ENCODE data around the gene FLOT1.
A peak's percentile ranks its signal among the peaks of the same experiment; 100 is the strongest.
"Not testable (repeated sequence)": the region's sequence is repeated elsewhere in the genome, so short reads cannot be mapped to it uniquely, and the experiment has no call there.

FLOT1 gene

DNA sequence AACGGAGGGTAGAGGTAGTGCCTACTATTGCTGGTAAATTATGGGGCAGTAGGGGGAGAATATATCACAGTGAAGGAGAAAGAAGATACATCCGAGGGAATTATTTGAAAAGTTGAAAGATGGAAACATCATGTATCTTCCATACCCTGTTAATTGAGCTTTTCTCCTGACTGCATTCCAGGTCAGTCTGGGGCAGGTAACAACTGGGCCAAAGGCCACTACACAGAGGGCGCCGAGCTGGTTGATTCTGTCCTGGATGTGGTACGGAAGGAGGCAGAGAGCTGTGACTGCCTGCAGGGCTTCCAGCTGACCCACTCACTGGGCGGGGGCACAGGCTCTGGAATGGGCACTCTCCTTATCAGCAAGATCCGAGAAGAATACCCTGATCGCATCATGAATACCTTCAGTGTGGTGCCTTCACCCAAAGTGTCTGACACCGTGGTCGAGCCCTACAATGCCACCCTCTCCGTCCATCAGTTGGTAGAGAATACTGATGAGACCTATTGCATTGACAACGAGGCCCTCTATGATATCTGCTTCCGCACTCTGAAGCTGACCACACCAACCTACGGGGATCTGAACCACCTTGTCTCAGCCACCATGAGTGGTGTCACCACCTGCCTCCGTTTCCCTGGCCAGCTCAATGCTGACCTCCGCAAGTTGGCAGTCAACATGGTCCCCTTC, 19.2 kb downstream of the FLOT1 start:
- not testable (repeated sequence) for DNase-seq (ENCODE audit: low read depth in 2 of 2)

DNA sequence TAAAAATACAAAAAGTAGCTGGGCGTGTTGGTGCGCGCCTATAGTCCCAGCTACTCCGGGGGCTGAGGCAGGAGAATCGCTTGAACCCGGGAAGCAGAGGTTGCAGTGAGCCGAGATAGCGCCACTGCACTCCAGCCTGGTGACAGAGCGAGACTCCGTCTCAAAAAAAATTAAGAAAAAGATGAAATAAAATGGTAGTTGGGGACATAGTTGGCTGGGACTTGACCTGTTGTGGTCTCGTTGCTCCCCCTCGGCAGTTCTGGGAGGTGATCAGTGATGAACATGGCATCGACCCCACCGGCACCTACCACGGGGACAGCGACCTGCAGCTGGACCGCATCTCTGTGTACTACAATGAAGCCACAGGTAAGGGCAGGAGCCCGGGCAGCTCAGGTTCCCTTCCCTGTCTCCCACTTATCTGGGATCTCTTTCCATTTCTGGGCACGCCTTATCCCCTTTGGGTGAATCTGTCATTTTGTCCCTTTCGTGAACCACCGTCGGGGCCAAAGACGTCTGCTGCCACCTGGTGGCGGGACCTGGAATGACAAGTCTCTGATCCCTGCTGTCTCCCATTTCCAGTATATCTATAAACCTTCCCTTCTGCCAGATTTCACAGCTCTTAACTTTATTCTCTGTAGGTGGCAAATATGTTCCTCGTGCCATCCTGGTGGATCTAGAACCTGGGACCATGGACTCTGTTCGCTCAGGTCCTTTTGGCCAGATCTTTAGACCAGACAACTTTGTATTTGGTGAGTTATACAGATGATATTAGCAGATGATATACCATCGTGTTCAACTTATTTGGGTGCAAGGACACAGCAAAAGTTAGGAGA, 20.0 kb downstream of the FLOT1 start:
- peak; percentile 74 for DNase-seq (ENCODE audit: low read depth in 2 of 2)

DNA sequence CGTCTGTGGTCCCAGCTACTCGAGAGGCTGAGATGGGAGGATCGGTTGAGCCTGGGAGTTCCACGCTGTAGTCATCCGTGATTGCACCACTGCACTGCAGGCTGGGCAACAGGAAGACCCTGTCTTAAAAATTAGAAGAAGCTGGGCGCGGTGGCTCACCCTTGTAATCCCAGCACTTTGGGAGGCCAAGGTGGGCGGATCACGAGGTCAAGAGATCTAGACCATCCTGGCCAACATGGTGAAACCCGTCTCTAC, 20.5 kb downstream of the FLOT1 start:
- DNase-seq (ENCODE audit: low read depth in 2 of 2) = not testable (repeated sequence)

DNA sequence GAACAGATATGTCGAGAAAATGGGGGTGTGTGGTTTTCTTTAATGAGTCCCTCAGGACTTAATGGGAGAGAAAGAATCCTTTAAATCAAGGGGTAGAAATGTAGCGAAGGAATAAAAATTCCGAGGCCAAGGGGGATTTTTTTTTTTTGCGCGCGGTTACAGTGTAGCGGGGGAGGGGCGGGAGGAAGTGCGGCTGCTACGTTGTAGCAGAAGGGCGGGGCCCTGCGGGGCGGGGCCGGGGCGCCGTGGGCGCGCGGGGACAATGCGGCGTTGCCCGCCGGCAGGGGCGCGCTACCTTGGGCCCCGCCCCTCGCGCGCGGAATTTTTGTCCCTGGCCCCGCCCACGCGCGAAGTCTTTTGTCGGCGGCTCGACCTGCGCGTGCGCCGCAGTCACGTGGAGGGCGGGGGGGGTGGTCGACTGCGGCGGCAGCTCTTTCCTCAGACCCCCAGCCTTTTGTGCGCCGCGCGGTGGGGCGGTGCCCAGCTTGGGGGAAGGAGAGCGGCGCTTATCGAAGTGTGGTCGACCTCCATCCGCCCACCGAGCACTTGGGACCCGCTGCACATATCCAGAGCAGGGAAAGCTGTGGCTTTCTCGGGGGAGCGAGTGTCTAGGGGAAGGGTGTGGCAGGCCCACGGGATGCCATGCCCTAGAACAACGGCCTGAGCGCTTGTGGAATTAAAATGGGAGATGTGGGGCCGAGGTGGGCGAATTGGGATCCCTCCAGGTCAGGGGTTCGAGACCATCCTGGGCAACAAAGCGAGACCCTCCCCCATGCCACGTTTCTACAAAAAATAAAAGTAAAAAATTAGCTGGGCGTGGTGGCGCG, 21.1 kb downstream of the FLOT1 start:
- DNase-seq (ENCODE audit: low read depth in 2 of 2) = peak; percentile 93 to 95

DNA sequence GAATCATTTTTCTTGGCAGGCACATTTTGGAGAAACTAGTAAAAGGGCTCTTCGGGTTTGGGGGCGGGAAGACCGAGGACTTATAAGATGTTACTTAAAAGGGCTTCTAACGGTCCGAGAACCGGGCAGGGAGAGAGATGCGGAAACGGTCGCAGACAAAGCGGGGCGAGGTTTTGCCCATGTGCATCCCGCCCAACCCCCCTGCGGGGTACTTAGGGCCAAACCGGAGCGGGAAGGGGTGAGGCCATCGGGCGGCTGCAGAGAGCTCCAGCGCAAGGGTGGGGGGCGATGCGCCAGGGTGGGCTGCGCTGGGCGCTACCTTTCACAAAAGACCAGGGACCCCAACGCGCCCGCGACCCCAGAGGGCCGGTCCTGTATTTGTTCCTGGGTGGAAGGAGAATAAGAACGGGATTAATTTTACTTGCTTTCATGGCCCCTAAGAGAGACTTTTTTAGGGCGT, 21.7 kb downstream of the FLOT1 start:
- DNase-seq (ENCODE audit: low read depth in 2 of 2) = peak in 1 of 2 donors; percentile 24

DNA sequence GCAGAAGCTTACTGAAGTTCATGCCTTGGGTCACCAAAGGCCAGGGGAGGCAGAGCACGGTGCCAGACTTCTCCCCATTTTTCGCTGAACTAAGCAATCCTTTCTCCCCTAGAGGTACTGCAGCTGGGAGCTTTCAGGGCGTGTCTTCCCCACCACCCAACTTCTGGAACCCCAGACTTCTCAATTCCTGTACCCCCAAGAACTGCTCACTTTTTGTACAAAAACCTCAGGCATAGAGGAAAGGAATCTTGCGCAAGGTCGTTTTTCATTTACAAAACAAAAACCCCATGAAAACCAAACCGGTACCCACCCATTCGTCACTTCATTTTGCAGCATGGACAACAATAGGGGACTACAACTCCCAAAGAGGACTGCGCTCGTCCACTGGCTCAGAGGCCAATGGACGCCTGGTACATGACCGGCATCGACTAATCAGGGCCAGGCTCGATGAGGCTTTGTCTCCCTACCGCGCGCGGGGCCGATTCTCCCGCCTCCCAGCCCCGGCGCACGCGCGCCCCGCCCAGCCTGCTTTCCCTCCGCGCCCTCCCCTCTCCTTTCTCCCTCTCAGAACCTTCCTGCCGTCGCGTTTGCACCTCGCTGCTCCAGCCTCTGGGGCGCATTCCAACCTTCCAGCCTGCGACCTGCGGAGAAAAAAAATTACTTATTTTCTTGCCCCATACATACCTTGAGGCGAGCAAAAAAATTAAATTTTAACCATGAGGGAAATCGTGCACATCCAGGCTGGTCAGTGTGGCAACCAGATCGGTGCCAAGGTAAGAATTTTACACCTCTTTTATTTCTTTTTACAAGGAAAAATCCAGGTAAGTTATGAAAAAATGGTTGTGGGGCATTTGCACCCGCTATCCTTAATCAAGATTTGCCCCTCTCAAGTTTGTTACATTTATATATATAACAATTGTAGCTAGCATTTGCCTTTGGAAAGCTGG, 22.4 kb downstream of the FLOT1 start, which contains the start of gene TUBB:
TUBB (plus strand) TSS at position 562 of the 947 bp plus-strand sequence; CDS start at position 717, 155 bp downstream.
- peak; percentile 84 to 90 for DNase-seq (ENCODE audit: low read depth in 2 of 2)

DNA sequence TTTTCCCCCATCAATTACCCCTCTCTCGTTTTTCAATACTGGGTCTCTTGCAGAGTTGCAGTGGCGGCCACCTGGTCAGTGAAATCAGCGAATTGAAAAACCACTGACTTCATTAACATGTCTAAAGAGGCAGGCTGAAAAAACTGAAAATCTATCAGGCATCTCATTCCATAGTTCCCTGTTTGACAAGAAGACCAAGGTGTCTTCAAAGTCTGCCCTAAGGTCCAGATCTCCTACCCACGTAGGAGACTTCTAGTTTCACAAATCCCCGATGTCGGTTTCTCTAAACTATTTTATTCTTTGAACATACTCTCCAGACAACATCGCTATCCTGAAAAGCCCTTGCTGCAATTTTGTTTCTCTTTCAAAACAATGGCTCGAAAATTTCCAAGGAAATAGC, 23.1 kb downstream of the FLOT1 start:
- DNase-seq (ENCODE audit: low read depth in 2 of 2) = no peak

DNA sequence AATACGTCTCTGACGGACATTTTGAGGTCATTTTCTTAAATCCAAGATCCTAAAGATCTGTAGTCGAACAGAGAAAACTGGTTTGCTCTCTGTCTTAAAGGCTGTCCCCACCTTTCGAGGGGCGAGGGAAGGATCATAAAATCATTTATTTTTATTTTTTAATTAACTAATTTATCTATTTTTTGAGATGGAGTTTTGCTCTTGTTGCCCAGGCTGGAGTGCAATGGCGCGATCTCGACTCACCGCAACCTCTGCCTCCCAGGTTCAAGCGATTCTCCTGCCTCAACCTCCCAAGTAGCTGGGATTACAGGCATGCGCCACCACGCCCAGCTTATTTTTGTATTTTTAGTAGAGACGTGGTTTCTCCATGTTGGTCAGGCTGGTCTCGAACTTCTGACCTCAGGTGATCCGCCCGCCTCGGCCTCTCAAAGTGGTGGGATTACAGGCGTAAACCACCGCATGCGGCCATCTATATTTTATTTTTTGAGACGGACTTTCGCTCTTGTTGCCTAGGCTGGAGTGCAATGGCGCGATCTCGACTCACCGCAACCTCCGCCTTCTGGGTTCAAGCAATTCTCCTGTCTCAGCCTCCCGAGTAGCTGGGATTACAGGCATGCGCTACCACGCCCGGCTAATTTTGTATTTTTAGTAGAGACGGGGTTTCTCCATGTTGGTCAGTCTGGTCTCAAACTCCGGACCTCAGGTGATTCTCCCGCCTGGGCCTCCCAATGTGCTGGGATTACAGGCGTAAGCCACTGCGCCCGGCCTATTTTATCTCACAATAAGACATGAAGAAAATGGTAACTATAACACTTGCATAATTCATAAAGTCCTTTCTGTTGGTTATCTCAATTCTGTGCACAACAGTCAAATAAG, 24.4 kb downstream of the FLOT1 start:
- DNase-seq (ENCODE audit: low read depth in 2 of 2) = not testable (repeated sequence)

DNA sequence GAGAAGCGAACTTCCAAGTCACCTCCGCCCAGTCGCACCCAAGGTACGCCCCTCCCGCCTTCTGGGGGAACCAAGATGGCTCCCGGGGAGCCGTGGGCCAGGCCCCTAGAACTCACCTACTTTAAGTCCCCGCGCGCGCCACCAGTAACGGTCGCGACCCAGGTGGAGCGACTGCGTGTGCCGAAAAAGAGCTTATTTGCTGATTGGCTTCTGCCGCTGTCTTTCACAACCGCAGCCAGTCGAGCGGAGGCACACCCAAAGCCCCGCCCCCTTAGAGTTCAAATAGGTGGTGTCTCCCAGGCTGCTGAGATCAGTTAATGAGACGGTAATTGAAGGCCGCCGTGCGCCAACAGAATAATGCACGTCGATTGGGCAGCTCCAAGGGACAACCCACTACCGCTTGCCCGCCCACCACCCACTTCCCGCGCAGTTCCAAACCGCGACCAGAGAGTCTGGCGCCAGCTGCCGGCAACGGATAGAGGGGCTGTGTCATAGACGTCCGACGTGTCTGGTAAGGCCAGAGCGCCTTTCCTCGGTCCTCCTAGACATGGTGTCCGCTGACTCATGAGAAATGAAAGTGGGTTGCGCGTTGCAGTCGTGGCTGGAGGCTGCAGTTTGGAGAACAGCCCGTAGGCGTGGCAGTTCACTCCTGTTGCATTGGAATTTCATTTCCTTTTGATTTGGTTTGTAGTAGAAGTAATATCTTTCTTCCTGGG, 25.2 kb downstream of the FLOT1 start, which contains the start of gene MDC1:
MDC1 (minus strand) TSS at position 153 of the 716 bp plus-strand sequence. CDS start 2,106 bp downstream, outside the sequence.
- peak; percentile 97 to 98 for DNase-seq (ENCODE audit: low read depth in 2 of 2)

DNA sequence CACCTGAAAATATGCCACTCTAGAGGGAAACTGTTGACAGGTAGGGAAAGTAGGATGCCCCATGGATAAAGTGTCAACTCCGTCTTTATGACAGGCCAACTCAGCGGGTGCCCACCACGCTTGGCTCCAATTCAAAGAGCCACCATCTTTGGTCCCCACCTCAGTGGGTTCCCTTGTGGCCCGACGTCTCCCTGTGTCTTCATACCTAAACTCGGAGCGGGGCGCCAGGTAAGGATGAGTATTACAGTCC, 25.7 kb downstream of the FLOT1 start:
- DNase-seq (ENCODE audit: low read depth in 2 of 2) = no peak

DNA sequence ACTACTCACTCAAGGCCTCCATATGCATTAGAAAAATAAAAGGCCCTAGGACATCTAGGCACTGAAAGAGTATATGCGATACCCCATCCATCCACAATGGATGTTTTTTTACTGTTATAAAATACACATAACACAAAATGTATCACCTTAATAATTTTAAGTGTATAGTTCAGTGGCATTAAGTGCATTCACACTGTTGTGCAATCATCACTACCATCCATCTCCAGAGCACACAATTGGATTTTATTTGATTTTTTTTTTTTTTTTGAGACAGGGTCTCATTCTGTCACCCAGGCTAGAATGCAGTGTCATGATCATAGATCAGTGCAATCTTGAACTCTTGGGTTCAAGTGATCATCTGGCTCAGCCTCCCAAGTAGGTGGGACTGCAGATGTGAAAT, 28.2 kb downstream of the FLOT1 start:
- DNase-seq (ENCODE audit: low read depth in 2 of 2) = no peak

DNA sequence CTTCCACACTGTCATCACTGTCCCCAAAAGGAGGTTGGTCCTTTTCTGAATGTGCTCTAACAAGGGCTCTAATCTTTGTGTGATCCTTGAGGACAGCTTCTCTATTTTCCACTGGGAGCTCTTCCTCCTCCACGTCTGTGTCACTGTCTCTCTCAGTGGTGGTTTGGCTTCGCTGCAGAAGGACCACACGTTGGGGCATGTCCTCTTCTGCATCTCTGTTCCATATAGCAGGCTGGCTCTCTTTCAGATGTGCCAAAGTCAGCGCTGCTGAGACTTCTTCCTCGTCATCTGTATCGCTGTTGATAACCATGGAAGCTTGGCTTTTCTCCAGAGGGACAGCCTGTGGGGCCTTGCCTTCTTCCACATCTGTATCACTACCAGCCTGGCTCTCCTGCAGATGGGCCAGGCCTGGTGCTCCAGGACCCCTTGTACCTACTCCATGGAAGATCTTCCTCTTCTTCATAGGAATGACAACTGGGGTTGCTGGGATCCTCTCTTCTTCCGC, 30.0 kb downstream of the FLOT1 start:
- DNase-seq (ENCODE audit: low read depth in 2 of 2) = no peak

DNA sequence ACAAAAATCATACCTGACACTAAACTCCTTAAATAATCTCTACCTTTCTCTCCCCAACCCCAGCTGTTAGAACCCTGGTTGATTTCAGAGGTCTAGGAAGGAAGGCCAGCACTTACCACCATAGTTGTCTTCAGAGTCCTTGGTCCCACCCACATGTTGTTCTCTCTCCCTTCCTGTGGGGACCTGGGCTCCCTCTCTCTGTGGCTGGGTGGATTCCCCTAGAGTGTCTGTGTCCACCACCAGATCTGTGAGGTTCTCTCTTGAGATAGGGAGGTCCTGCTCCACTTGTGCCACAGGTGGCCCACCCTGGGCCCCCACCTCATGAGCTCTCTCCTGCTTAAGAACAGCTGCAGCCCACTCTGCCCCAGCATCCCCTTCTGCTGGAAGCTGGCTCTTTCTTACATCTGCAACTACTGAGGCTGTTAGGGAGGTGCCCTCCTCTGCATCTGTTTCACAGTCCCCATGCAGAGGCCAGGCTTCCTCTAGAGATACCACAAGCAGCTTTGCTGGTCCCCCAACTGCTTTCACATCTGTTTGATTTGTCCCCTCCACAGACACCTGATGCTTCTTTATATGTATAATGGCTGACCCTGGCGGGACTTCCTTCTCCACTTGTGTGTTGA, 30.6 kb downstream of the FLOT1 start:
- no peak for DNase-seq (ENCODE audit: low read depth in 2 of 2)

DNA sequence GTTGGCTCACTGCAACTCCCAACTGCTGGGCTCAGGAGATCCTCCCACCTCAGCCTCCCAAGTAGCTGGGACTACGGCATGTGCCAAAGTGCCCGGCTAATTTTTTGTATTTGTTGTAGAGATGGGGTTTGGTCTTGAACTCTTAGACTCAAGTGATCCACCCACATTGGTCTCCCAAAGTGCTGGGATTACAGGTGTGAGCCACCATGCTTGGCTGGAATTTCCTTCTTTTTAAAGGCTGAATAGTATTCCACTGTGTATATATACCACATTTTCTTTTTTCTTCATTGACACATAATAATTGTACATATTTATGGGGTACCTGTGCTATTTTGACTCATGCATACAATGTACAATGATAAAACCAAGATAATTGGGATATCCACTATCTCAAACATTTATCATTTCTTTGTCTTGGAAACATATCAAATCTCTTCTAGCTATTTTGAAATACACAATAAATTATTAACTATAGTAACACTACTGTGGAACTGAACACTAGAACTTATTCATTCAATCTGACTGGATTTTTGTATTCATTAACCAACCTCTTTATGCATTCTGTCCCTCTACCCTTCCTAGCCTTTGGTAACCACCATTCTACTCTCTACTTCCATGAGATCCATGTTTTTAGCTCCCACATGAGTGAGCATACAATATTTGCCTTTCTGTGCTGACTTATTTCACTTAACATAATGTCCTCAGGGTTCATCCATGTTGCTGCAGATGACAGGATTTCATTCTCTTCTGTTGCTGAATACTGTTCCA, 33.2 kb downstream of the FLOT1 start:
- no peak for DNase-seq (ENCODE audit: low read depth in 2 of 2)

DNA sequence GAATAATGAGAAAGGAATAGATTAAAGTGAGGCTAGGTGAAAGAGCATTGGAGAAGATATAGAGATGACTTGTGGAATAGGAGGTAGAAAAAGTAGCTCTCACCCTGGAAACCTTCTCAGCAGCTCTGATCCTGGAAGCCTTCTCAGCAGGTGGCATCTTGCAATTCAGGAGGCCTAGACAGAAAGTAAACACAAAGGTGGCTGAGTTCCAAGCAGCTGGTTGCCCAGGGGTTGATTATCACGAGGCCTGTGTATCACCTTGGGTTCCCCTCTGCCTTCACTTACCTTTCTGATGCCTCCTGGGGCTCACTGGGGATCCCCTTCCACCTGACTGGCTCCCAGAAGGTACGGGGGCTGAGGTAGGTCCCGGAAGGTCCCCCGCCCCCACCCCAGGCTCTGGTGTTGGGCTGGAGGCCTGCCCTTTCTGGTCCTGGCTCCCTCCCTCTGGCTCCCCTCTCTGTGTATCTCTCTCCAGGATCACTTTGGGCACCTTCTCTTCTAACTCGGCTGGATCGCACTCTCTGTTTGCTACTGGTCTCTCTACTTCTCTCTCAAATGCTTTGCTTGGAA, 35.1 kb downstream of the FLOT1 start:
- no peak for DNase-seq (ENCODE audit: low read depth in 2 of 2)

DNA sequence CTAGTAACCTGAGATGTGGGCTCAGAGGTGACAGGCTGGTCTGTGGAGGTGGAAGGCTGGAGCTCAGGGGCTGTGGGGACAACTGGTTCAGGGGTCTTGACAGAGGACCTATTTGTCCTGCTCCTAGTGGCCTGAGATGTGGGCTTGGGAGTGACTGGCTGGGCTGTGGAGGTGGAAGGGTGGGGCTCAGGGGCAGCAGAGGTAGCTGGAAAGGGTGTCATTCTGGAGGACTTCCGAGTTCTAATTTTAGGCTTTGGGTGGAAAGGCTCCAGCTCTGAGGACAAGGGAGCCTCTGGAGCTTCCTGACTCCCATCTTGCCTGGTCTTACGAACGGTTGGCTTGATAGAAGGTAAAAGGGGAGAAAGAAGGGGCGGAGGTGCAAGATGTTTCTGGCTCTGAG, 36.9 kb downstream of the FLOT1 start:
- no peak for DNase-seq (ENCODE audit: low read depth in 2 of 2)

DNA sequence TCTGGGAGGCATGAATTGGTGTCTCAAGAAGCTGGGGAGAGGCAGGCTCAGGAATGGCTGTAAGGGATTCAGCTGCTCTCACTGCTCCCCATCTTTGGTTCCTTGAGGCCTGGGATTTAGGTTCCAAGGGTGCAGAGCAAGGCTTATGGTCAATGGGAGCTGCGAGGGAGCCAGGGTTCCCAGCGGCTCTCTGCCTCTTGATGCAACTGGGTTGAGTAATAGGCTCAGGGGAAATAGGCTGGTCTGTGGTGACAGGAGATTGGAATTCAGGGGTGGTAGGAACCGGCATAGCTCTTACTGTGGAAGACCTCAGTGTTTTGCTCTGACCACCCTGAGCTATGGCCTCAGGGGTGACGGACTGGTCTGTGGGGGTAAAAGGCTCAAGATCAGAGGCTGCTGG, 38.7 kb downstream of the FLOT1 start:
- no peak for DNase-seq (ENCODE audit: low read depth in 2 of 2)

DNA sequence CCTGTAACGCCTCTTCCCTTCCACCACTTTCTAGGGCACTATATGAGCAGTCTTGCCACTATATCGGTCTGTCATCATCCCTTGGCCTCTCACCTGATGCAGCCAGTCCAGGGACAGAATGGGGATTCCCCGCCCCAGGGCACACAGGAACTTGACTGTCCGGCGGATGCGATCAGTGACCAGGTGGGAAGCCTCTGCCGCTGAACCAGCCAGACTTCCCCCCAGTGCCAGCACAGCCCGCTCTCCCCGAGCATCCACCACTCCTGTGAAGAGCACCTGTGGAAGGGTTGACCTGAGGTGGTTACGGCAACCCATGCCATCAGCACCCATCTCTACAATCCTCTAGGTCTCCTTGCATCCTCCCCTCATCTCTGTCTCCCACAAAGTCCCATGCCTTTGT, 39.5 kb downstream of the FLOT1 start:
- DNase-seq (ENCODE audit: low read depth in 2 of 2) = no peak
